Muscle of leg (tissue), 11 donors: ENCODE results near the gene MANBA. TPM values are rescaled to one million over a fixed set of nuclear protein-coding genes. Genes with fewer than 3 reads are reported as not detected.

ENCODE experiments used
- DNase-seq: peaks from one replicate; pipeline ENCODE4 v3.0.0; 2013
- H3K27ac ChIP-seq: one replicate; pipeline ENCODE4 v1.5.1; 2013; ENCODE audit warnings: mild to moderate bottlenecking, low read length, control low read depth
- H3K27me3 ChIP-seq: one replicate; pipeline ENCODE4 v1.6.1; 2013; ENCODE audit warnings: low read length; ENCODE audit not compliant: control insufficient read depth, insufficient read depth
- H3K36me3 ChIP-seq: one replicate; pipeline ENCODE4 v1.6.1; 2013; ENCODE audit warnings: low read length; ENCODE audit not compliant: control insufficient read depth, insufficient read depth
- H3K4me1 ChIP-seq: one replicate; pipeline ENCODE4 v1.6.1; 2013; ENCODE audit warnings: low read length; ENCODE audit not compliant: control insufficient read depth, insufficient read depth
- H3K4me3 ChIP-seq: one replicate; pipeline ENCODE4 v1.5.1; 2013; ENCODE audit warnings: low read length, control low read depth
- H3K9me3 ChIP-seq: replicated peaks from 2 replicates; pipeline ENCODE4 v1.6.1; 2013; ENCODE audit warnings: low read depth, low read length; ENCODE audit not compliant: control insufficient read depth
- WGBS: methylation state at CpG from one replicate; pipeline ENCODE4 v1.1.5; 2013; ENCODE audit warnings: missing lambda C conversion rate; ENCODE audit not compliant: insufficient coverage; 5-methylcytosine and 5-hydroxymethylcytosine counted together
- polyA plus RNA-seq, 8 donors: library from polyadenylated mRNA; unstranded; fragments of 120-200 nt; gene quantifications; one replicate each; pipeline versions ENCODE4 v1.2.1 to v1.2.3, GENCODE V29; 2013; ENCODE audit warnings: inconsistent platforms in 1 of 8, low replicate concordance in 1 of 8; ENCODE audit not compliant: insufficient read length in 8 of 8, insufficient read depth in 1 of 8
- total RNA-seq: library from RNA; stranded (reverse); fragments of 120-200 nt; gene quantifications from one replicate; pipeline ENCODE4 v1.2.4, GENCODE V29; 2013

Gene MANBA
- total and polyA plus RNA-seq, 9 donors: 7.7 to 25.8 (median 10.8) TPM

DNA sequence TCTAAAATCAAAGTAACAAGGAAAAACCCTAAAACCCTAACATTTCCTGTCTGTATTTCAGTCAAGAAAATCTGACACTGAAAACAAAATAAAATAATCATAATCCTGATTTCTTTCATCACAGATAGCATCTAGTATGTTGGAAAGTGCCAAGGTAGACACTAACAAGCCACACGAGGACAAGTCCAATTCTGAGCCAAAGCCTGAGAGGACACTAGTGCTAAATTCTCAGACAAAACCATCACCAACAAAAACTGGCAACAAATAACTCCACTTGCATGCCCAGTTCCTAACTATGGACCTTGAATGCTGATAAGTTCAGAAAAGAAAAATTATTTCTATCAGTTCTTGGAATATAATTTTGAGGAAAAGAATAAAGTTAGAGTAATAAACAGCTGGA, 113.7 kb downstream of the MANBA start:
- WGBS: no CpG with 5 or more reads among the region's 1 CpG
- H3K4me3 ChIP-seq: no peak overlapping the region
- no peaks in the 10 kb centered on the region for H3K27me3 ChIP-seq
- H3K27ac ChIP-seq: no peak overlapping the region
- DNase-seq: no peak
- no peaks in the 10 kb centered on the region for H3K4me1 ChIP-seq
- no peaks in the 10 kb centered on the region for H3K36me3 ChIP-seq
- no peaks in the 10 kb centered on the region for H3K9me3 ChIP-seq

DNA sequence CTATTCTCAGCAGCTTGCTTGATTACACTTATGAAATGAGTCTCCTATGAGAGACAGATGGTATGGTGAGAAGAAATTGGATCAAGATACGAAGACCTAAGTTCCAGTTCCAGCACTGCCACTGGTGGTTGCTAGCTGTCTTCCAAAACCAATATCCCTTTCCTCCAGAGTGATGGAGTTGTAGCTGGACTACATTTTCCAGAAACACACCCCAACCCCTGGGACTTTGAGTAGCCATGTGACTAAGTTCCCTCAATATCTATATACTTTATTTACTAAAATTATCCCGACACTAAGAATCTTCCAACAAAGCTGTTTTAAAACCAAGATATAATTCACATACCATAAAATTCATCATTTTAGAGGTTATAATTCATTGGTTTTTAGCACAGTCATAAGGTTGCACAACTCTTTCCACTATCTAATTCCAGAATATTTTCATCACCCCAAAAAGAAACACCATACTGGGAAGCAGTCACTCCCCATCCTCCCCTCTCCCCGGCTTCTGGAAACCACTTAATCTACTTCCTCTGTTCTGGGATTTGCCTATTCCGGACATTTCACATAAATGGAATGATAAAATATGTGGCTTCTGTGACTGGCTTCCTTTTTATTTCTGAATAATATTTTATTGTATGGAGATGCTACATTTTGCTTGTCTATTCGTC, 118.0 kb downstream of the MANBA start:
- Histone ChIP-seq H3K36me3 (peaks cover 5% of the 10 kb centered on the region), H3K27me3 (no peaks in the 10 kb centered on the region), H3K4me1 (no peaks in the 10 kb centered on the region), H3K9me3 (no peaks in the 10 kb centered on the region), H3K27ac (peak overlapping the region; percentile 8), H3K4me3 (no peak overlapping the region)
- WGBS: no CpG with 5 or more reads among the region's 5 CpGs
- peak; percentile 73 for DNase-seq

GRCh38 chr4:102641793-102642192, 119.0 kb downstream of the MANBA start:
- H3K27ac ChIP-seq: no peak overlapping the region
- no peak for DNase-seq
- H3K27me3 ChIP-seq: no peaks in the 10 kb centered on the region

GRCh38 chr4:102640669-102641068, 120.1 kb downstream of the MANBA start:
- no peaks in the 10 kb centered on the region for H3K4me1 ChIP-seq
- no peaks in the 10 kb centered on the region for H3K27me3 ChIP-seq
- peaks cover 5% of the 10 kb centered on the region for H3K36me3 ChIP-seq
- no CpG with 5 or more reads among the region's 4 CpGs for WGBS
- H3K27ac ChIP-seq: no peak overlapping the region
- no peak overlapping the region for H3K4me3 ChIP-seq
- no peak for DNase-seq
- no peaks in the 10 kb centered on the region for H3K9me3 ChIP-seq

More at GRCh38 chr4:102641793-102642192, 119.0 kb downstream of the MANBA start:
- Histone ChIP-seq H3K4me3 (no peak overlapping the region), H3K9me3 (no peaks in the 10 kb centered on the region), H3K4me1 (no peaks in the 10 kb centered on the region), H3K36me3 (peaks cover 5% of the 10 kb centered on the region)

DNA sequence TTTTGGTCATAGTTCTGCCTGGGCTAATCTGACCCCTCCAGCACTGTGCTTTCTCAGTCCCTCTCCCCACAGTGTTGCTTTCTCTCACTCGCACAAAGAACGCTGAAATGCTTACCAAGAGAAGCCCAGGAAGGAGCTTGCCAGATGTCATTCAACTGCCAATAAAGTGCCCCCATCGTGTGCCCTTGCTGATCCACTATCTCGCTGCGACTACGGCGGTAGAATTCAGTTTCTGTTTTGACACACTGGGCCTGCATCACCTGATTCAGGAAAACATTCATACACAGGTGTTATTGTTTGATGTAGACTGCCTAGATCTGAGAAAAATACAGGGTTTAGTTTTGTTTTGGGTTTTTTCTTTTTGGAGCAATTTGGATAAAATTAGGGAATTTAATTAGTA, 121.2 kb downstream of the MANBA start:
- Histone ChIP-seq H3K36me3 (peaks cover 7% of the 10 kb centered on the region), H3K4me1 (no peaks in the 10 kb centered on the region)

GRCh38 chr4:102638621-102639020, 122.1 kb downstream of the MANBA start:
- Histone ChIP-seq H3K4me3 (no peak overlapping the region), H3K9me3 (no peaks in the 10 kb centered on the region), H3K27me3 (no peaks in the 10 kb centered on the region), H3K36me3 (peaks cover 7% of the 10 kb centered on the region), H3K27ac (no peak overlapping the region), H3K4me1 (no peaks in the 10 kb centered on the region)
- no peak for DNase-seq
- no CpG with 5 or more reads among the region's 1 CpG for WGBS

More for the DNA sequence above, 121.2 kb downstream of the MANBA start:
- Histone ChIP-seq H3K27me3 (no peaks in the 10 kb centered on the region), H3K4me3 (no peak overlapping the region), H3K9me3 (no peaks in the 10 kb centered on the region), H3K27ac (no peak overlapping the region)
- no peak for DNase-seq
- WGBS: 88% methylated on average over 3 of the region's 7 CpGs

DNA sequence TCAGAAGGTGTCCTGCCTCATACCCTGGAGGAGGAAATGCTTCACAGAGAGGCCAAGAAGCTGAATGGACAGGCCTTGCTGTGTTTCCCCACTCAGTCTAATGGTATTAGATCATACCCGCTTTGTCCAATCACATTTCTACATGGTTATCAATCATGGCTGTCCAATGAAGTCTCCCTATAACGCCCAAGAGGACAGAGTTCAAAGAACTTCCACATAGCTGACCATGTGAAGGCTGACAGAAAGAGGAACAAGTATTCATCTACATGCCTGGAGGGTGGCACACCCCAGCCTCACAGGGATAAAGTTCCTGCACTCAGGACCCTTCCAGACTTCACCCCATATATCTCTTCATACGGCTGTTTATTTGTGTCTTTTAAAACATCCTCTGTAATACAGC, 123.4 kb downstream of the MANBA start:
- peaks cover 7% of the 10 kb centered on the region for H3K36me3 ChIP-seq
- H3K9me3 ChIP-seq: no peaks in the 10 kb centered on the region
- WGBS: 94% methylated on average over 2 of the region's 3 CpGs

DNA sequence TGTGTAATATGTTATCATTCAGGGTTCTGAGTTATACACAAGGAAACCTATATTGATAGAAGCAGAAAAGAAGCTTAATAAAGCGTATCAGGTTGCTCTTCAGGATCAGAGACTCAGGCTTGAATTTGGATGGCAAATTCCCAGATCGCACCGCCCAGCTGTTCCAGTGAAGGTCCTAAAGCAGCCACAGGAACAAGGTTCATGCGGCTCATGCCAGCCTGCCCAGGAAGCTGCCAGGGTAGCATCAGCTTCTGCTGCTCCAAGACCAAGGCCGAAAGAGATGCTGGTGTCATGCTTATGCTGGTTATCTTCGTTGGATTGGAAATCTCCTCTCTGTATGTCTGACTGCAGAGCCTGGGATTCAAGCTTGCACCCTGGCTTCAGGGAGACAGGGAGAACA, 127.7 kb downstream of the MANBA start:
- Histone ChIP-seq H3K4me1 (no peaks in the 10 kb centered on the region), H3K9me3 (no peaks in the 10 kb centered on the region), H3K27me3 (no peaks in the 10 kb centered on the region), H3K27ac (no peak overlapping the region), H3K36me3 (peaks cover 4% of the 10 kb centered on the region), H3K4me3 (no peak overlapping the region)
- DNase-seq: no peak
- WGBS: 85% methylated on average over 6 of the region's 6 CpGs

More for the DNA sequence above, 123.4 kb downstream of the MANBA start:
- no peak for DNase-seq
- Histone ChIP-seq H3K27ac (no peak overlapping the region), H3K27me3 (no peaks in the 10 kb centered on the region), H3K4me3 (no peak overlapping the region), H3K4me1 (no peaks in the 10 kb centered on the region)

GRCh38 chr4:102632241-102633065, 128.3 kb downstream of the MANBA start:
- Histone ChIP-seq H3K4me3 (no peak overlapping the region), H3K36me3 (peaks cover 4% of the 10 kb centered on the region), H3K9me3 (no peaks in the 10 kb centered on the region), H3K4me1 (no peaks in the 10 kb centered on the region), H3K27me3 (no peaks in the 10 kb centered on the region), H3K27ac (no peak overlapping the region)
- WGBS: 67% methylated on average over 3 of the region's 6 CpGs
- DNase-seq: no peak

- no peak for DNase-seq
- Histone ChIP-seq H3K9me3 (no peaks in the 10 kb centered on the region), H3K27ac (no peak overlapping the region), H3K4me1 (no peaks in the 10 kb centered on the region), H3K4me3 (no peak overlapping the region), H3K27me3 (no peaks in the 10 kb centered on the region), H3K36me3 (peaks cover 4% of the 10 kb centered on the region)
- 83% methylated on average over 7 of the region's 7 CpGs for WGBS
Observed at GRCh38 chr4:102631616-102632015, 129.2 kb downstream of the MANBA start.
